ENCODE measurements around the gene ATP8A1.

- TF ChIP-seq CTCF (IDR thresholded peaks at IDR 0.05): no peak
- TF ChIP-seq POLR2A (IDR thresholded peaks at IDR 0.05): no peak
- no peak for TF ChIP-seq POLR2AphosphoS5 (IDR thresholded peaks at IDR 0.05)
Observed at GRCh38 chr4:42490015-42490414, 166.9 kb downstream of the ATP8A1 start.

Data from prostate gland (tissue), 2 donors.